Inflammatory macrophage treated with lipopolysaccharide for 4 hours (primary cell): ENCODE data around the gene SEC61A1.

Experiments used
- DNase-seq: peaks from one replicate; pipeline ENCODE4 v3.0.0-alpha.2; 2020

SEC61A1 gene

DNA sequence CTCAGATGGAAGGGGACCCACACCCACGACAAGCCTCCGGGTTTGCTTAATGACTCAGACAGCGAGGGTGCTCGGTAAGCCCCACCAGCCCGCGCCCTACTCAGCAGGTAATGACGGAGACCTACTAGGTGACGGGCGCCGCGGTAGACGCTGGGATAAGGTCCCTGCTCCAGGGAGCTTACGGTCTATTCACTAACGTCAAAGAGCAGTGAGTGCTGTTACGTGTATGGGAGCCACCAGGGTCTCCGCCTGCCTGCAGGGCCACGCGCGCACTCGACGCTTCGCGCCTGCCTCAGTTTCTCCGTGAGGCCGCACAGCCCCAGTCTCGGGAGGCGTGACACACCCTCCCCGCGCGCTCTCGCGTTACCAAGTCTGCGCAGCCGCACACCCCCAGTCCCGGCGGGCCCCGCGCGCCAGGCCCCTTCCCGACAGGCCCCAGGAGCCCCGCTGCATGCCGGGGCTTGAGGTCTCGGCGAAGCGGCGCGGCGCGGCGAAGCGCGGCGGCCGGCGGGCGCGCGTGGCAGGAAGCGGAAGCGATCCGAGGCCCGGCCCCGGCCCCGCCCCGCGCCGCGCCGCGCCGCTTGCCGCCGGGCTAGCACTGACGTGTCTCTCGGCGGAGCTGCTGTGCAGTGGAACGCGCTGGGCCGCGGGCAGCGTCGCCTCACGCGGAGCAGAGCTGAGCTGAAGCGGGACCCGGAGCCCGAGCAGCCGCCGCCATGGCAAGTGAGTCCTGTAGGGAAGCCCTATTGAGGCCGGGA is at the start of gene SEC61A1:
TSS of gene SEC61A1 (plus strand) at position 601 of the 758 bp plus-strand sequence. CDS start at position 717, 116 bp downstream.
- peak; percentile 97 for DNase-seq

DNA sequence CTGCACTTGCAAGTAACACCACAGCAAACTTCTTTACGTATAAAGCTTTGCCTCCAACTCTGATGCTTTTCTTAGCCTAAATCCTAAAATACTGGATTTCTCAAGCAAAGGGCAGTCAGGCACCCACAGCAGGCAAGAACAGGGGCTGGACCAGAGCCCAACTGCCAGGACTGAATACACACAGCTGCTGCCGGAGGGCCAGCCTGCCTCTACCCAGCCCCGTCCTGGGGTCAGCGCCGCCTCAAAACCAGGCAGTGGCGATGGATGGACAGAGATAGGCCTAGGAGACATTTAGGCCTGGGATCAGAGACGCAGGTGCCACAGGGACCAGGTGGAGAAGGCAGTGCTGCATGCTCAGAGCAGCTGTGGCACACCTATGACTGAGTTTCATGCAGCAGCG is 47.6 kb upstream of the SEC61A1 start:
- no peak for DNase-seq

DNA sequence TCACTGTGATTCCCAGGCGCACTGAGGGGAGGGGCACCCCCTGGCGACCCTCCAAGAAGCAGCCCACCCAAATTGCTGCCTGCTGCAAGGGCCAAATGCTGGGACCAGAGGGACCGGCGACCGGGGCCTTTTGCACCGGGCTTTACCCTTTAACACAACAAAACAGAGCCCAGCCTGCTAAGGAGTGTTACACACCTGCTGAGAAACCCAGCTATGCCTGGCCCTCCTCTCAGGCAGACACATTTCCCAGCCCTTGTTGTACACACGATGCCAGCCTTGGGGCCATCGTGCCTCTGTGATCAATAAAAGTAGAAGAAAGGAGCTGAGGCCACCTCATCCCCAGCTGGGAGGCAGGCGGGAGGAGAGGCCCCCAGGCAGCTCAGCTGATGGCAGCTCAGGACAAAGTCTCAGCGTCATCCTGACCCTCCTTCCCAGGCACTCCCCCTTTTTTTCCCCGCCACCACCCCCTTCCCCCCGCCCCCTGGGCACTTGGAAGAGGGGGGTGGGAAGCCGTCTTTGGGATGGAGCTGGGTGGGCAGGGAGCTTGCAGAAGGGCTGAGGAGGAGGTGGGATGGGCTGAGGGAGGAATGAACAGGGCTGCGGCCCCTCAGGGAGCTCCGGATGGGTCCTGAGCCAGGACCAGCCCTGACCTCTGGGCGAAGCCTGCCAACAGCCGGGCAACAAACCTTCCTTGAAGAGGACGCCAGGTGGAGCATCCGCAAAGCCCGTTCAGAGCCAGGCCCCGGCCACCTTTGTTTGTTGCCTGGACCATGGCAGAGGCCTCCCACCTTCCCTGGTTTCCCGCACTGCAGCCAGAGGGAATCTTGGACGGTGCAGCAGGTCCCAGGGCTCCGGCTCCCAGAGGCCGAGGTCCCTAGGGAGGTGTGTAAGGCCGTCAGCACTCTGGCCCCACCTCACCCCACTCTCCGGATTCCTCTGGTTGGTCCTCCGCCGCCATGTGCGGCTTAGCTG is 45.9 kb upstream of the SEC61A1 start:
- DNase-seq = no peak

DNA sequence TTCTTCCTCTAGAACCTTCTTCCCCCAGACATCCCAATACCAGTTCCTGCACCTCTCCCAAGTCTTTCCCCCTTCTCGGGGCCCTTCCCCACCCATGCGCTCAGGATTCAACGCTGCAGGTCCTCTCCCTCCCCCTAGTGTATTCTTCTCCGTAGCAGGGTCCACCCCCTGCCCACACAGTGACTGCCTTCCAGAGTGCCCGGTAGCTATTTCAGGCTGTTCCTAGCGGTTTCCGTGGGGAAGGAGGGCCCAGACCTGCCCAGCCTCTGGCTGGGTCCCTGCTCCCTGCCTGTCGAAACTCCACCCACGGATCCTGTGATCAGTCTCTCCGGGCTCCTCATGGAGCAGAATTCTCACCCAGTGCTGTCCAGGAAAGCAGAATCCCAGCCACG is 45.2 kb upstream of the SEC61A1 start:
- no peak for DNase-seq

DNA sequence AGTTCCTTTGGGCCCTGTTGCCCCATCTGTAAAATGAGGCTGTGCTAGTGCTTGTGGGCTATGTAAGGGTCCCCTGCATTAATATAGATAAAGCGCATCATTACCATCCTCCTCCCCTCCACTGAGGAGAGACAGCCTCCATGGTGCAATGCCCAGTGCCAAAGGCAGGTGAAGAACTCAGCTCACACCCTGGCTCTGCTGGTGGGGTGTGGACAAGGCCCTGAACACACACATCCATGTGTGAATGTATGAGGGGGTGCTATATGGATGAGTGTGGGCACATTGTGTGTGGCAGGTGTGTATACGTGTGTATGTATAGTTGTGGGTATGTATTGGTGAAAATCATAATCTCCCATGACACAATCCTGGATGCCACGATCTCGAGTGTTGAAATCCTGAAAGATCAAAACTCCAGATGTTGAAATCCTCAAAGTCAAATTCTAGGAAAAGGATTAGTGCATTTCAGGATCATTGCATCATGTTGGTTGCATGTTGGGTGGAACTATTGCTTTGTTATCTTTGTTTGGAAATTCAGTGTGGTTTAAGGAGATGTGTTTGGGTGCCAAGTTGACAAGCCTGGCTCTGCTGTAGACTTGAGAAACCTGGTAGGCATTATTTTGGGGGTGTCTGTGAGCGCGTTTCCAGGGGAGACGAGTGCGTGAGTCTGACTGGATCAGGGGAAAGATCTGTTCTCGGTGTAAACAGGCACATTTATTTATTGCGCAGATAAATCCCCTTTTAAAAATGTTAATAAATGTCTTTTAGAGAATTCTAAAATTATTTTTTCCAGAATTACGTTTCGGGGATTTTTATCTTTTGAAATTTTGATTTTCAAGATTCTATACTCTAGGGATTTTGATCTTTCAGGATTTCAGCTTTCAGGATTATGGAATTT is 42.0 kb upstream of the SEC61A1 start:
- peak; percentile 15 for DNase-seq

DNA sequence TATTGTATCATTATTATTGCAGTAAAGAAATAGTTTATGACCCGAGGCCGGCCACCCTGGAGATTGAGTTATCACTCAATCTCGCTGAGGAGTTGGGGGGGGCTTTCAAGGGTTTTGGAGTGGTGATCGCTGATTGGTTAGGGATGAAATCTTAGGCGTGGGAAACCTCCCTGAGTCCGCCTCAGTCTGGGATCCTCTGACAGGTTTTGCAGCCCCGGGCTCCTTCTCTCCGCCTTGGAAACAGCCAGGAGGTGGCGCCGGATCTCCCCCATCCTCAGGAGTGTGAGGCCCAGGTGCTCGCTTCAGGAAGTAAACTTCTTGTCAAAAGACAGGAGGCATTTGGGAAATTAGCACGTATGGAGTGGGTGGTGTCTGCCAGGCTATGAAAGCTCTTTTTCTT is 41.1 kb upstream of the SEC61A1 start:
- DNase-seq = no peak

DNA sequence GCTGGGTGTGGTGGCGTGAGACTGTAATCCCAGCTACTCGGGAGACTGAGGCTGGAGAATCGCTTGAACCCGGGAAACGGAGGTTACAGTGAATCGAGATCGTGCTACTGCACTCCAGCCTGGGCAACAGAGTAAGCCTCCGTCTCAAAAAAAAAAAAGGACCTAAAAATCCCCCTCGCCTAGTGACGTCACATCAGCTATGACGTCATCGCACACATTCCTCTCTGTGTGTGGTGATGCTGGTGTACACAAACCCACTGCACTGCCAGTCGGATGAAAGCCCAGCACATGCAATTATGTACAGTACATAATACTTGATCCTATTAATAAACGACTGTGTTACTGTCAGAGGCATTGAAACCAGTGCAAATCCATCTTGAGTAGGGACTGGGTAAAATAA is 40.2 kb upstream of the SEC61A1 start:
- DNase-seq = peak; percentile 2

DNA sequence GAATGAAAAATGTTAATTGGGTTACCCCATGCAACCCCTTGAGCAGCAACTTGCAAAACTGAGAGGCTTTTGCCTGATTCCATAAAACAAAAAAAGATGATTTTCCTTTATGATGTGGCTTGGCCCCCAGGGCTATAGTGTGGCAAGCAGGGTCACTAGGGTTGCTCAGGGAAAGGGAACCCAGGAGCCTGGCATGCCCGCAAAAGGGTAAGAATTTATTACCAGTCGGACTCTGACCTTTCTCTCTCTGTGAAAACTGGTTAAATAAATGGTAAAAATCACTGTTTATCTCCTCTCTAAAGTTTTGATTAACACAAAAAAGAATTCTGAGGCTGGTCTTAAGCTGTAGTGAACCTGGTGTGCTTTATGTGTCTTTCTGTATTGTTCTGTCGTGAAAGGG is 37.7 kb upstream of the SEC61A1 start:
- DNase-seq = no peak

DNA sequence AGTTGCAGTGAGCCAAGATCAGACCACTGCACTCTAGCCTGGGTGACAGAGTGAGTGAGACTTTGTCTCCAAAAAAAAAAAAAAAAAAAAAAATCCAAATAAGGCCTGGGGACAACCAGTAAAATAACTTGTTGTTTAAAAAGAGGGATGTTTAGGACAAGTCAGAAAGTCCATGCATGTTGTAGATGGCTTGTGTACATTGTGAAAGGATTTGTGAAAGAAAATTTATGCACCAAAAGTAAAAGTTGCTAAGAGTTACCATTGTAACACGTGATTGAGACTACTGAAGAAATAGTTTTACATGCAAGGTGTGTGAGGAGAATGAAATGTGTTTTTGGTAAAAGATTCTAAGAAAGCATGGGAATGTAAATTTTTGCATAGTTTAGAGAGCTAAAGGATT is 35.7 kb upstream of the SEC61A1 start:
- no peak for DNase-seq

DNA sequence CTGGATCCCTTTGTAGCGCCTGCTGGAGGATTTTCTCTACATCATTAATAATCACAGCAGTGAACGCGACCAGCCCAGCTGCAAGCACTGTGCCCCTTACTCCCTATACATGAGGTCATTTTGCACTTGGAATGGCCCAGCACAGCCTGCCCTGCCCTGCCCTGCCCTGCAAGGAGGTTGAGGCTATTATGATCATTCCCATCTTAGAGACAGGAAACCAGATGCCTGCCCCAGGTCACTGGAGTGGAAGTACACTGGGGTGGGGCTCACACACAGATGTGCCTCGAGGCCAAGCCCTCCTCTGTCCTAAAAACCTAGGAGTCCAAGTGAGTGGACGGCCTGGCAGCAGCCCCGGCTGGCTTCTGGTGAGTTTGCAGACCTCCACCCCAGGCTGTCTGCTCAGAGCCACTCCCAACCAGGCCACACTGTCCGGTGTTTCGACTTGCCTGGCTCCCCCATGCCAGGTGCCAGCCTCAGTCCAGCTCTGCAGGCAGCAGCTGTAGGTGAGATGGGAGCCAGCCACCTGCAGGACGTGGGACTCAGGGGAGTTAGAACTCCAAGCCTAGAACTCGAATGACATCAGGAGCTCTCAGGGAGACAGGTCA is 30.4 kb upstream of the SEC61A1 start:
- DNase-seq = no peak

DNA sequence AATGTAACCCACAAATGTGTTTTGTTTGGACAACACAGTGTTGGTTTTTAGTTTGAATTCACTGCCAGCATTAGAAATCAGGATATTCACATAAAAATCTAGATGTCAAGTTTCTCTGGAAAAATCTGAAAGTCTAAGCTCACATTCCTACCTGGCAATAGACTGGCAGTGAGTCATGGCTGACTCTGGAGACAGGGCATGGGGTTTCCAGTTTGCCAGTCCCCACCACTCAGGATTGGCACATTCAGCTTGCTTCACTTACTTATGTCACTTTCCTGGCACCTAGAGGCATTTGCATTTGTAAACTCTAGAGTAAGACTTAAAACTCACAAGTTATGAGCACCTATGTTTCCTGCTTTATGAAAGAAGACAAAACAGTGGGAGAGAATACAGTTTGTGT is 19.1 kb upstream of the SEC61A1 start:
- DNase-seq = no peak

DNA sequence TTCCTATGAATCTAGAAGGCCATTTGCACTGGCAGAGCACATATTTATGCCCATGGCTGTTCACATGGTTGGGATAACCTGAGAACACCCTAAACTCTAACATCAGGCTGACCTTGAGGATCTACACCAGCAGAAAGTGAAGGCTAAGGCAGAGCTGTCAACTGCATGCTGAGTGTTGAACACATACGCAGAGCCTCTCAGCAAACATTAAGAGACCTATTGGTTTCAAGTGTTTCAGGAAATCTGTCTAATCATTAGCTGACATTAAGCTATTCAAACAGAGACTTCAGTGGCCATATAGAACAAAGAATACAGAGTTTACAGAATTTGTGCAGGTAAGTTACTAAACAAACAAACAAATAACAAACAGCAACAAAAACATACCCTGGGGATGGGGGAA is 16.1 kb upstream of the SEC61A1 start:
- no peak for DNase-seq

DNA sequence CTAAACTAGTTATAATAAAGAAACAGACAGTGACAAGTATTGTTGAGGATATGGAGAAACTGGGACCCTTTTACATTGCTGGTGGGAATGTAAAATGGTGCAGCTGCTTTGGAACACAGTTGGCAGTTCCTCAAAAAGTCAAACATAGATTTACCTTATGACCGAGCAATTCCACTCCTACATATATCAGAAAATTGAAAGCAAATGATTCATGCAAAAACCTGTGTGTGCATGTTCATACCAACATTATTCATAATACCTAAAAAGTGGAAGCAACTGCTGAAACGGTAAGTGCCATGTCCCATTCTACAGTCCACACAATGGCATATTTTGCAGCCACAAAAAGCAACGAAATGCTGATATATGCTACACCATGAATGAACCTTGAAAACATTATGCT is 12.2 kb upstream of the SEC61A1 start:
- DNase-seq = no peak

DNA sequence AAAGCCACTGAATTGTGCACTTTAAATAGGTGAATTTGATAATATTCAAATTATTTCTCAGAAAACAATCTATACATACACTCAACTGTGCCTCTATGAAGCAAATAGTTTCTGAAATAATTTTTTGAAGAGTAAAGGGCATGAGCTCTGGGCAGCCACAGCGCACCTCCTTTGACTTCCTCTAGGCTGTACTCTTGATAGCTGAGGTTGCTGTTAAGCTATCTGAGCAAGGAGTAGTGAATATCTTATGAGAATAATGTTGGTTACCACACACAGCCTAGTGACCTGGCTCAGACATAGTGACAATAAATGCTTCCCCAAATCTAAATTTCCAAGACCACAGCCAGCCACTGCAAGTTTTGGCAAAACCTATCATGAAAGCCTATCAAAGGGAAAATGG is 11.6 kb upstream of the SEC61A1 start:
- DNase-seq = no peak

DNA sequence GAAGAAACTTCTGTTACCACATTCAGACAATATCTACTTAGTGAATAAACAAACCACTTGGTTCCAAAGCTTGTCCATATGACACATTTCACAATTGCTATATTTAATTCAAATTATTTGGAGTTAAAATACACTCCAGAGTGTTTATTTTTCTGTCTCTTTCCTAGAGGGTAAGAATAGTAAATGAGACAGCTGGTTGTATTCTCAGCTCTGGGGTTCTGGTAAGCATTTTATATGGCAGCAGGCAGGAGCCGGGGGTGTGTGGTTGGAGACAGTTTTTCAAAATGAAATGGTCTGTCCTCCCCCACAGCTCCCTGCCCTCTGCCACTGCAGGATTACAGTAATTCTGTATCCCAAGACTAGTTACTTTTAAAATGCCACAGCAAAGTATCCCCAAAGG is 10.9 kb upstream of the SEC61A1 start:
- DNase-seq = no peak

DNA sequence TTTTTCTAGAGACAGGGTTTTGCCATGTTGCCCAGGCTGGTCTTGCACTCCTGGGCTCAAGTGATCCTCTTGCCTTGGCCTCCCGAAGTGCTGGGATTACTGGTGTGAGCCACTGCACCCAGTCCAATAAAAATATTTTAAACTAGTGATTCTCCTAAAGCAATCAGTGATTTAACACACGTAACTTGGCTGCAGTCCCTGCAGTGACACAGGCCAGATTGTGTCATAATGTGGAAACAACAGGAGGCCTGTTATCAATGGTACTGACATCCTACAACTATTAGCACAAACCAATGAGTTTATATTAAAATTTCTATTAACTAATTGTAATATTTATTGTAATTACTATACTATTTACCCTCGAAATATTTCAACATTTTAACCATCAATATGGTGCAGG is 1.6 kb upstream of the SEC61A1 start:
- DNase-seq = no peak

DNA sequence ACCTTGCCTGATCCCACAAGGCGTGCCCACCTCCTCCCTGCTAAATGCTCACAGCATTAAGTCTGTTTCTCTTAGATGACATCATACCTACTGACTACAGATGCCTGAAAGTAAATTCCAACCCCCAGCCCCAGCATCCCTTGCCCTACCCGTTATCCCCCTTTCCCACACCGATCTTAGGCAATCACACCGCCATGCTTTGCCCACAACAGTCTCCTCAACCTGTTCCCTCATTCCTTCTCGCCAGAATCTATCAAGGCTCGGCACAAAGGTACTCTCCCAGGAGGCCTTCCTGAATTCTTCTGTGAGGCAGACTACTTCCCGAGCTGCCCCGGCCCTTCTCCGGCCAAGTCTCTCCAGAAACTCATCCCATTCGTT is 789 bp upstream of the SEC61A1 start:
- no peak for DNase-seq

DNA sequence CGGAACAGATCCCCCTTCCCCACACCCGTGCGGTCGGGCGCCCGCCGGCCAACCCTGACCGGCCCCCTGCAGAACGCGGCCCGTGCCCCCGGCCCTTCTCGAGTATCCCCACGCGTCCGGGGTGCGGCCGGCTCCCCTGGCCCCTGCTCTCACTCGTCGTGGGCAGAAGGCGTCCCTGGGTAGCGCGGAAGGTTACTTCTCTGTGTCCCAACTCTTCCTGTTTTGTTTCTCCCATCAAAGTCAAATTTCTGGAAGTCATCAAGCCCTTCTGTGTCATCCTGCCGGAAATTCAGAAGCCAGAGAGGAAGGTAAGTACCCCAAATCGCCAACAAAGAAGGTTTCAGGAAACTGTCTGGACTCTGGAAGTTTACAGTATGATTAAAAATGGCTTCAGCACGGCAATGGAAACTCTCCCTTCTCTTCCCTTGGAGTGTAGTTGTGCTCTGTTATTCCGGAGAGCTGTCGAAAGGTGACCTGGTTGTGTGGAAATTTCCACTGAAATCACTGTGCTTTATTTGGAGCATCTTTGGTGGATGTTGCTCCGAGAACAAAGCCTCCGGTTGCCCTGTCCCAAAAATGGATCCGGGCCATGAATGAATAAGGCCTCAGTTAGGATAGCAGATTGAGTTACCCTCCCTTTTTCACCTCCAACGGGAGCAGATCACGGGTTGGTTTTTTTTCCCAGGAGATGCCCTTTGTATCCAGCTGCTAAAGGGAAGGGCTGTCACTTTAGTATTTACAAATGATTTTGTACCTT is 536 bp downstream of the SEC61A1 start:
- peak; percentile 38 for DNase-seq

DNA sequence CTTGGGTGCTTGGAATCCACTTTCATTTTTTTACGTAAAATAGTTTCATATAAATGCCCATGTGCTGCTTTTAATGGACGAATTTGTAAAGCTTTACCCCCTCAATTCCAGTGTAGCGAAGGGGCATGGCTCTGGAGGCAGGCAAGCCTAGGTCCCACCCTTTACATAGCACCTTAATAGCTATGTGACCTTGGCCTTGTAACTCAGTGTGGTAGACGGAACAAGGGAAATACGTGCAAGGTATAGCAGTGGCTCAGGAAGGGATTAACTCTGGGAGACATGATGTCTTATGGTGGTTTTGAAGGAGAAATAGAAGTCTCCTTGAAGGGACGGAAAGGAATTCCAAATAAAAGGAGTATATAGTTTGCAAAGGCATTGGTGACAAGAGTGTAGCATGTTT is 1.4 kb downstream of the SEC61A1 start:
- DNase-seq = no peak

DNA sequence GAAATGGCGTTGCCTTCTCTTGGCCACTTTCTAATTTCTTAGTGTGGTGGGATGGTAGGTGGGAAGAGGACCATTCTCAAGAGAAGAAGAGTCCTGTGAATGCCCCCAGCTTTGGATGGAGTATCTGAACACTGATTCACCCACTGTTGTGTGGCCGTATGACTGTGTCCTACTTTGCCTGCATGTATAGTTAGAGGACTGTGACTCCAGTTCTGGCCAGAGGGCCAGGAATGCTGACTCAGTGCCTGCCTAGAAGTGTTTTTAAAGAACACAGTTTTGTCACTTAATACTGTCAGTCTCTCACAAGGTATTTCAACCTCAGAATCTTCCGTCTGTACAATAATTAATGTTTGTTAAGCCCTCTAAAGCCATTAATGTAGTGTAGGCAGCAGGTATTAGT is 2.1 kb downstream of the SEC61A1 start:
- DNase-seq = no peak

DNA sequence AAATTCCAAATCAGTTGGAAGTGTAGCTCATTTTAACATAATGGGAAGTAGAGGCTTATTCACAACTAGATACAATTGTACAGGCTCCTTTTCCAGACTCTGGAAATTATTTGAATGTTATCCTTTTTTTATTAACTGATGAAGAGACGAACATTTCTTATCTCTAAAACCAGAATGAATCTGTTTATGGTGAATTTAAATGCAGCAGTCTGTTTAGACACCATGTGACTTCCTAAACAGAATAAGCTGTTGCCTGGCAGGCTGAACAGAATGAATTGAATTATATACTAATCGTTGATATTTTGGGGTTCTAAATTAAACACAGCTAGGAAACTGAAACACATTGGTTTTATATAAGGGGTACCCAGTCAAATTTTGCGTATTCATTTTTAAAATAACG is 4.0 kb downstream of the SEC61A1 start:
- DNase-seq = no peak
